ENCODE measurements around the gene ASRGL1.

DNA sequence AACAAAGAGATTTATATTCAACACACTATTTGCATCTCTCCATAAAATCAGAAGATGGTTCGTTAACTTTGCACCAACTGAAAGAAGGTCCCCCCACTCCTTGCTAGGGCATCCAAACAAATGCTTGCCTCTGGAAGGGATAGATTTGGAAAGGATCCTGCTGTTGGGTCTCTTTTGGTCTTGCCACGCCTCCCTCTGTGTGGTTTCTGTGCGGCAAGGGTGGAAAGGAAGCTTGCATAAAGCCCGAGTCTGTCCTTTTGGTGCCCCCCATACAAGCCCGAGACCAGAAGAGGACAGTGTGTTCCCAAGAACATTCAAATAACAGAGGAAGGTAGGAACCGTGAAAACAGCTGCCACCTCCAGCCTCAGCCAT is 96.6 kb downstream of the ASRGL1 start:
- TF ChIP-seq, protein P1, sequence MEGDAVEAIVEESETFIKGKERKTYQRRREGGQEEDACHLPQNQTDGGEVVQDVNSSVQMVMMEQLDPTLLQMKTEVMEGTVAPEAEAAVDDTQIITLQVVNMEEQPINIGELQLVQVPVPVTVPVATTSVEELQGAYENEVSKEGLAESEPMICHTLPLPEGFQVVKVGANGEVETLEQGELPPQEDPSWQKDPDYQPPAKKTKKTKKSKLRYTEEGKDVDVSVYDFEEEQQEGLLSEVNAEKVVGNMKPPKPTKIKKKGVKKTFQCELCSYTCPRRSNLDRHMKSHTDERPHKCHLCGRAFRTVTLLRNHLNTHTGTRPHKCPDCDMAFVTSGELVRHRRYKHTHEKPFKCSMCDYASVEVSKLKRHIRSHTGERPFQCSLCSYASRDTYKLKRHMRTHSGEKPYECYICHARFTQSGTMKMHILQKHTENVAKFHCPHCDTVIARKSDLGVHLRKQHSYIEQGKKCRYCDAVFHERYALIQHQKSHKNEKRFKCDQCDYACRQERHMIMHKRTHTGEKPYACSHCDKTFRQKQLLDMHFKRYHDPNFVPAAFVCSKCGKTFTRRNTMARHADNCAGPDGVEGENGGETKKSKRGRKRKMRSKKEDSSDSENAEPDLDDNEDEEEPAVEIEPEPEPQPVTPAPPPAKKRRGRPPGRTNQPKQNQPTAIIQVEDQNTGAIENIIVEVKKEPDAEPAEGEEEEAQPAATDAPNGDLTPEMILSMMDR (IDR thresholded peaks at IDR 0.05), result no peak
- TF ChIP-seq, protein P2, sequence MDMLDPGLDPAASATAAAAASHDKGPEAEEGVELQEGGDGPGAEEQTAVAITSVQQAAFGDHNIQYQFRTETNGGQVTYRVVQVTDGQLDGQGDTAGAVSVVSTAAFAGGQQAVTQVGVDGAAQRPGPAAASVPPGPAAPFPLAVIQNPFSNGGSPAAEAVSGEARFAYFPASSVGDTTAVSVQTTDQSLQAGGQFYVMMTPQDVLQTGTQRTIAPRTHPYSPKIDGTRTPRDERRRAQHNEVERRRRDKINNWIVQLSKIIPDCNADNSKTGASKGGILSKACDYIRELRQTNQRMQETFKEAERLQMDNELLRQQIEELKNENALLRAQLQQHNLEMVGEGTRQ (IDR thresholded peaks at IDR 0.05; ENCODE audit: borderline replicate concordance, low read depth, low read length), result no peak
- no peak for TF ChIP-seq GABPA (IDR thresholded peaks at IDR 0.05; ENCODE audit: low read depth)
- no peak for TF ChIP-seq POLR2AphosphoS5 (IDR thresholded peaks at IDR 0.05; ENCODE audit: low read depth, low read length)
- no peak for TF ChIP-seq RCOR1 (IDR thresholded peaks at IDR 0.05; ENCODE audit: low read length)
- TF ChIP-seq CHD2 (IDR thresholded peaks at IDR 0.05; ENCODE audit: low read length, partially characterized antibody), result no peak
- TF ChIP-seq RFX5 (IDR thresholded peaks at IDR 0.05; ENCODE audit: low read length), result no peak
- no peak for TF ChIP-seq SMC3 (IDR thresholded peaks at IDR 0.05; ENCODE audit: low read depth, low read length)
- TF ChIP-seq EP300 (IDR thresholded peaks at IDR 0.05; ENCODE audit: borderline replicate concordance in 1 of 2, low read depth in 1 of 2, low read length in 1 of 2), result no peak
